Measurements from ENCODE around the gene IL17C. TPM values are rescaled to one million over a fixed set of nuclear protein-coding genes. Genes with fewer than 3 reads are reported as not detected.

Gene IL17C
- total and polyA plus RNA-seq, 2 experiments from 2014 or later, result 0.57 TPM; not detected in 1

DNA sequence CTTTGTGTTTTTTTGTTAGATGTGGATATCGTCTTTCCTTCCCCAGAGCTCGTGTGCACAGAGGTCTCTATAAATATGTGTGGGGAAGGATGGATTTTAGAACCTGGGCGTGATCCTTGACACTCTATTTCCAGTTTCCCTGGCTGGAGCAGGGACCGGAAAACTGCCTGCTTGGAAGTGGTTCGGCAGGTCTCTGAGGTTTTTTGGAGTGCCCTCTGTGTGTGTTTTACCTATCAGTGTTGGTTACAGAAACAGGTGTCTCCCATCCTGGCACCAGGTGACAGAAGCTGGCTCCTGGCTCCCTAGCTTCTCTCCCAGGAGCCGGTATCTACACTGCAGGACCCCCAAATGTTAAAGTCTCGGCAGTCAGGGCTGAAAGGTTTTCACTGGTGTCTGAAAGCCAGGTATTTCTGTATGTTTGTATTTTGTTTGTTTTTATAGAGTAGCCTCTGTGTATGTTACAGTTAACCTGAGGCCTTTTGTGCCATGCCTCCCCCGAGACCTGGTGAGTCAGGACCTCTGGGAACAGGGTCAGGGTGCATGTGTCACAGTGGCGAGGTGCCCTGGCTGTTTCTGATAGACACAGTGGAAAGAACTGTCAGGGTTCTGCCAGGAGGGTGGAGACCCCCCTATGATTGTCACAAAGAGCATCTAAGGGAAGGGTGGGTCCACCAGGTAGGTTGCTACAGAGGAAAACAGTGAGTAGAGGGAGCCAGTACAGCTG, 36.9 kb upstream of the IL17C start:
- Histone ChIP-seq H3K36me3 (replicated peaks; ENCODE audit: insufficient read depth, low read depth) (no peaks in the 10 kb centered on the region), H3K27ac (no peak overlapping the region), H4K20me1 (ENCODE audit: insufficient read depth, poor library complexity, severe bottlenecking) (peaks cover 3% of the 10 kb centered on the region), H3K9me2 (replicated peaks; ENCODE audit: insufficient read depth) (no peaks in the 10 kb centered on the region), H2AFZ (no peak overlapping the region), H3K4me1 (ENCODE audit: insufficient read depth) (no peaks in the 10 kb centered on the region), H3K79me2 (no peaks in the 10 kb centered on the region), H3K27me3 (no peaks in the 10 kb centered on the region), H3K4me3 (no peak overlapping the region), H3K4me2 (no peak overlapping the region), H3K9me3 (ENCODE audit: low read depth) (no peaks in the 10 kb centered on the region)
- DNase-seq (ENCODE audit: low spot score), result no peak
- TF ChIP-seq, protein P1, sequence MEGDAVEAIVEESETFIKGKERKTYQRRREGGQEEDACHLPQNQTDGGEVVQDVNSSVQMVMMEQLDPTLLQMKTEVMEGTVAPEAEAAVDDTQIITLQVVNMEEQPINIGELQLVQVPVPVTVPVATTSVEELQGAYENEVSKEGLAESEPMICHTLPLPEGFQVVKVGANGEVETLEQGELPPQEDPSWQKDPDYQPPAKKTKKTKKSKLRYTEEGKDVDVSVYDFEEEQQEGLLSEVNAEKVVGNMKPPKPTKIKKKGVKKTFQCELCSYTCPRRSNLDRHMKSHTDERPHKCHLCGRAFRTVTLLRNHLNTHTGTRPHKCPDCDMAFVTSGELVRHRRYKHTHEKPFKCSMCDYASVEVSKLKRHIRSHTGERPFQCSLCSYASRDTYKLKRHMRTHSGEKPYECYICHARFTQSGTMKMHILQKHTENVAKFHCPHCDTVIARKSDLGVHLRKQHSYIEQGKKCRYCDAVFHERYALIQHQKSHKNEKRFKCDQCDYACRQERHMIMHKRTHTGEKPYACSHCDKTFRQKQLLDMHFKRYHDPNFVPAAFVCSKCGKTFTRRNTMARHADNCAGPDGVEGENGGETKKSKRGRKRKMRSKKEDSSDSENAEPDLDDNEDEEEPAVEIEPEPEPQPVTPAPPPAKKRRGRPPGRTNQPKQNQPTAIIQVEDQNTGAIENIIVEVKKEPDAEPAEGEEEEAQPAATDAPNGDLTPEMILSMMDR (IDR thresholded peaks at IDR 0.05; ENCODE audit: poor library complexity), result no peak
- TF ChIP-seq EZH2 (IDR thresholded peaks at IDR 0.05; ENCODE audit: borderline replicate concordance) (no peak), EZH2phosphoT487 (IDR thresholded peaks at IDR 0.05; ENCODE audit: low read depth, severe bottlenecking, unreplicated experiment) (no peak)
- WGBS (ENCODE audit: low lambda C conversion rate, missing lambda C conversion rate), result 91% methylated on average over 9 of the region's 9 CpGs

DNA sequence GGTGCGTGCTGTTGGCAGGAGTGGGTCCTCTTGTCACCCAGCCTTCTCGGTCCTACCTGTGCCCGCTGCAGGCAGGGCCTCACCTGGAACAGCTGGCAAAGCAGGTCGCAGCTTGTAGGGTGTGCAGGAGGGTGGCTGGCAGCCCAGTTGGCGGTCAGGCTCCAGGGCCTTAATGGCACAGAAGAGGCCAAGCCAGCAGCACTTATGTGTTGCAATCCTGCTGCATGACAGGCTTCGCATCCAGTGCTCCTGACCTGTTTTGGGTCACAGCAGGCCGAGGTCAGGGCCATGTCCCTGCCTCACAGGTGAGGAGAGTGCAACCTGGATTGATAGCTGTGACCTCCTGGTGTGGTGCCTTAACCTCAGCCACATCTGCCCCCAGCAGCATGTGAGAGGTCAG, 36.3 kb upstream of the IL17C start:
- Histone ChIP-seq H3K27me3 (no peaks in the 10 kb centered on the region), H3K4me2 (no peak overlapping the region), H3K9me3 (ENCODE audit: low read depth) (no peaks in the 10 kb centered on the region), H3K4me3 (no peak overlapping the region), H4K20me1 (ENCODE audit: insufficient read depth, poor library complexity, severe bottlenecking) (peaks cover 3% of the 10 kb centered on the region), H2AFZ (no peak overlapping the region), H3K36me3 (replicated peaks; ENCODE audit: insufficient read depth, low read depth) (no peaks in the 10 kb centered on the region), H3K9me2 (replicated peaks; ENCODE audit: insufficient read depth) (no peaks in the 10 kb centered on the region), H3K27ac (no peak overlapping the region), H3K4me1 (ENCODE audit: insufficient read depth) (no peaks in the 10 kb centered on the region), H3K79me2 (no peaks in the 10 kb centered on the region)
- no peak for DNase-seq (ENCODE audit: low spot score)
- whole genome bisulfite sequencing (ENCODE audit: low lambda C conversion rate, missing lambda C conversion rate), result 95% methylated on average over 7 of the region's 7 CpGs
- TF ChIP-seq, protein P1 (IDR thresholded peaks at IDR 0.05; ENCODE audit: poor library complexity), result no peak
- TF ChIP-seq EZH2 (IDR thresholded peaks at IDR 0.05; ENCODE audit: borderline replicate concordance) (no peak), EZH2phosphoT487 (IDR thresholded peaks at IDR 0.05; ENCODE audit: low read depth, severe bottlenecking, unreplicated experiment) (no peak)

DNA sequence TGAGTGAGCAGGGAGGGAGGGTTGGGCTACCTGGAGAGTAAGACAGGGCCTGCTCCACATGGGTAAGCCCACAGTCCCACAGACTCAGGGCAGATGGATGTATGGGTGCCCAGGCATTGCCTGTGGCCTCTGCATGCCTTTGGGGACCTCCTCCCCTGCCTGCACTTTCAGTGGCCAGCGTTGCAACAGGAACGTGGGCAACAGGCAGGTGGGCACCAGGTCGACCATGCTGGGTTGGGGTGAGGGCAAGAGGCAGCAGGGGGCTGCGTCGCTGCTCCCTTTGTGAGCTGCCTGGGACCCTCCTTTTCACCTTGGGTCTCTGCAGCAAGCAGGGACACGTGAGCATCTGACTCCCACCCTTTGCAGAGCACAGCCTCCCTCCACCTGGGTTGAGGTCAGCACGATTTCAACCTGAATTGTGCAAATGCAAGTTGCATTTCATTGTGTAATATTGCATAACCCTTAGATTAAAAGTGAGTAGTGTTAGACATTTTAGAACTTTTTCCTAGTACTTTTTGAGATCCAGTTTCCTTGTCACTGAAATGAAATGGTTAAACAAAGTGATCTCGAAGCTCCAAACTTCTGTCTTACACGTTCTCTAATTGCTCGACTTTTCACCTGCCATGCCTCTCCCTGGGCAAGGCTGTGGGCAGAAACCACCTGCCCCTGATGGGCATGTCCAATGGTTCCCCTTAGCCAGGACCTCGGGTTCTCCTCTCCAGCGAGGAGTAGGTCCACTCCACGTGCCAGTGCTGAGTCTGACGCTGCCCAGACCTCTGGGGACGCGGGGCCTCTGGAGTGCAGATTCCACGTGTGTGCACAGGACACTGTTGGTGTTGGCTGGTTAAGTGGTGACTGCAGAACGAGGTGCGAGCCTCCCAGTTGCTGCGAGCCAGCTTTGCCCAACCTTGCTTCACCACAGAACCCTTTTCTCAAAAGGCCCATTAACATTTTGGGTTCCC, 32.9 kb upstream of the IL17C start:
- TF ChIP-seq EZH2 (IDR thresholded peaks at IDR 0.05; ENCODE audit: borderline replicate concordance), result no peak
- TF ChIP-seq, protein P1 (IDR thresholded peaks at IDR 0.05; ENCODE audit: poor library complexity), result no peak
- no peak for TF ChIP-seq EZH2phosphoT487 (IDR thresholded peaks at IDR 0.05; ENCODE audit: low read depth, severe bottlenecking, unreplicated experiment)
- H4K20me1 ChIP-seq (ENCODE audit: insufficient read depth, poor library complexity, severe bottlenecking), result peaks cover 3% of the 10 kb centered on the region
- no peaks in the 10 kb centered on the region for H3K9me3 ChIP-seq (ENCODE audit: low read depth)
- no peak overlapping the region for H3K4me2 ChIP-seq
- no peaks in the 10 kb centered on the region for H3K36me3 ChIP-seq (replicated peaks; ENCODE audit: insufficient read depth, low read depth)
- H3K4me3 ChIP-seq, result no peak overlapping the region
- no peaks in the 10 kb centered on the region for H3K79me2 ChIP-seq
- no peak for DNase-seq (ENCODE audit: low spot score)
- no peaks in the 10 kb centered on the region for H3K27me3 ChIP-seq
- no peaks in the 10 kb centered on the region for H3K4me1 ChIP-seq (ENCODE audit: insufficient read depth)
- no peak overlapping the region for H3K27ac ChIP-seq
- 88% methylated on average over 20 of the region's 20 CpGs for WGBS (ENCODE audit: low lambda C conversion rate, missing lambda C conversion rate)
- no peaks in the 10 kb centered on the region for H3K9me2 ChIP-seq (replicated peaks; ENCODE audit: insufficient read depth)
- H2AFZ ChIP-seq, result no peak overlapping the region
